ENCODE data around the gene CASK. TPM values are rescaled to one million over a fixed set of nuclear protein-coding genes. Genes with fewer than 3 reads are reported as not detected.

The CASK gene
- total RNA-seq, 2 experiments from 2014 or later = 43.9 to 45.4 TPM

- Mint-ChIP-seq H3K9me3 (ENCODE audit: insufficient read depth) (peaks cover 25% of the 10 kb centered on the region), H3K27ac (no peak overlapping the region), H3K4me3 (no peak overlapping the region), H3K4me1 (ENCODE audit: low read depth) (peaks cover 27% of the 10 kb centered on the region), H3K36me3 (ENCODE audit: low read depth) (peaks cover 68% of the 10 kb centered on the region), H3K27me3 (ENCODE audit: low read depth) (no peaks in the 10 kb centered on the region)
- ChIA-PET CTCF (no interaction called here), POLR2A (no interaction called here)
- ATAC-seq (no peak), DNase-seq (no peak)
These were observed 19.8 kb downstream of the CASK start for GRCh38 chrX:41903544-41903943.

GRCh38 chrX:41900321-41900720 lies 23.0 kb downstream of the CASK start:
- Mint-ChIP-seq H3K4me3 (no peak overlapping the region), H3K27ac (no peak overlapping the region), H3K36me3 (ENCODE audit: low read depth) (peaks cover 60% of the 10 kb centered on the region), H3K4me1 (ENCODE audit: low read depth) (peaks cover 10% of the 10 kb centered on the region), H3K9me3 (ENCODE audit: insufficient read depth) (peaks cover 36% of the 10 kb centered on the region), H3K27me3 (ENCODE audit: low read depth) (no peaks in the 10 kb centered on the region)
- DNase-seq = no peak
- POLR2A ChIA-PET = no interaction called here
- no peak for ATAC-seq
- CTCF ChIA-PET = no interaction called here

GRCh38 chrX:41895826-41896225 lies 27.5 kb downstream of the CASK start:
- peaks cover 35% of the 10 kb centered on the region for H3K9me3 Mint-ChIP-seq (ENCODE audit: insufficient read depth)
- CTCF ChIA-PET = no interaction called here
- peaks cover 44% of the 10 kb centered on the region for H3K36me3 Mint-ChIP-seq (ENCODE audit: low read depth)
- no peaks in the 10 kb centered on the region for H3K27me3 Mint-ChIP-seq (ENCODE audit: low read depth)
- H3K4me3 Mint-ChIP-seq = no peak overlapping the region
- POLR2A ChIA-PET = no interaction called here
- H3K4me1 Mint-ChIP-seq (ENCODE audit: low read depth) = no peaks in the 10 kb centered on the region
- DNase-seq (no peak), ATAC-seq (no peak)
- H3K27ac Mint-ChIP-seq = no peak overlapping the region

GRCh38 chrX:41890026-41890423 lies 33.3 kb downstream of the CASK start:
- Mint-ChIP-seq H3K4me3 (no peak overlapping the region), H3K27ac (no peak overlapping the region), H3K4me1 (ENCODE audit: low read depth) (peaks cover 21% of the 10 kb centered on the region), H3K9me3 (ENCODE audit: insufficient read depth) (peaks cover 3% of the 10 kb centered on the region), H3K27me3 (ENCODE audit: low read depth) (no peaks in the 10 kb centered on the region), H3K36me3 (ENCODE audit: low read depth) (peaks cover 45% of the 10 kb centered on the region)
- CTCF ChIA-PET = no interaction called here
- no peak for DNase-seq
- no peak for ATAC-seq
- POLR2A ChIA-PET = no interaction called here

- H3K36me3 Mint-ChIP-seq (ENCODE audit: low read depth) = peaks cover 43% of the 10 kb centered on the region
- ATAC-seq (no peak), DNase-seq (no peak)
- ChIA-PET POLR2A (no interaction called here), CTCF (no interaction called here)
- H3K4me3 Mint-ChIP-seq = no peak overlapping the region
- H3K27ac Mint-ChIP-seq = no peak overlapping the region
- peaks cover 25% of the 10 kb centered on the region for H3K4me1 Mint-ChIP-seq (ENCODE audit: low read depth)
- no peaks in the 10 kb centered on the region for H3K27me3 Mint-ChIP-seq (ENCODE audit: low read depth)
- no peaks in the 10 kb centered on the region for H3K9me3 Mint-ChIP-seq (ENCODE audit: insufficient read depth)
These were observed 33.9 kb downstream of the CASK start for GRCh38 chrX:41889317-41890025.

GRCh38 chrX:41887691-41888090 lies 35.7 kb downstream of the CASK start:
- ATAC-seq = no peak
- CTCF ChIA-PET = no interaction called here
- Mint-ChIP-seq H3K4me1 (ENCODE audit: low read depth) (peaks cover 40% of the 10 kb centered on the region), H3K27me3 (ENCODE audit: low read depth) (no peaks in the 10 kb centered on the region), H3K4me3 (no peak overlapping the region), H3K9me3 (ENCODE audit: insufficient read depth) (no peaks in the 10 kb centered on the region), H3K36me3 (ENCODE audit: low read depth) (peaks cover 35% of the 10 kb centered on the region), H3K27ac (no peak overlapping the region)
- POLR2A ChIA-PET = no interaction called here
- no peak for DNase-seq

- Mint-ChIP-seq H3K9me3 (ENCODE audit: insufficient read depth) (no peaks in the 10 kb centered on the region), H3K4me1 (ENCODE audit: low read depth) (peaks cover 40% of the 10 kb centered on the region), H3K4me3 (no peak overlapping the region), H3K36me3 (ENCODE audit: low read depth) (peaks cover 36% of the 10 kb centered on the region), H3K27ac (no peak overlapping the region), H3K27me3 (ENCODE audit: low read depth) (no peaks in the 10 kb centered on the region)
- CTCF ChIA-PET = interaction anchor here (1.0 kb wide), 1 partner anchor 104 kb away, joined by 3 read pairs; no protein-coding TSS in a partner anchor
- ATAC-seq = no peak
- POLR2A ChIA-PET = no interaction called here
- no peak for DNase-seq
These were observed 37.6 kb downstream of the CASK start for GRCh38 chrX:41885724-41886123.

- Mint-ChIP-seq H3K4me3 (no peak overlapping the region), H3K4me1 (ENCODE audit: low read depth) (peaks cover 29% of the 10 kb centered on the region), H3K27me3 (ENCODE audit: low read depth) (no peaks in the 10 kb centered on the region), H3K27ac (no peak overlapping the region), H3K36me3 (ENCODE audit: low read depth) (peaks cover 8% of the 10 kb centered on the region), H3K9me3 (ENCODE audit: insufficient read depth) (no peaks in the 10 kb centered on the region)
- ChIA-PET POLR2A (no interaction called here), CTCF (interaction anchor here (1.3 kb wide), 1 partner anchor 25 kb away, joined by 3 read pairs; no protein-coding TSS in a partner anchor)
- DNase-seq (no peak), ATAC-seq (no peak)
These were observed 42.2 kb downstream of the CASK start for GRCh38 chrX:41881166-41881565.

- Mint-ChIP-seq H3K27ac (no peak overlapping the region), H3K9me3 (ENCODE audit: insufficient read depth) (no peaks in the 10 kb centered on the region), H3K4me1 (ENCODE audit: low read depth) (peaks cover 7% of the 10 kb centered on the region), H3K4me3 (no peak overlapping the region), H3K36me3 (ENCODE audit: low read depth) (peaks cover 7% of the 10 kb centered on the region), H3K27me3 (ENCODE audit: low read depth) (no peaks in the 10 kb centered on the region)
- no peak for ATAC-seq
- no peak for DNase-seq
- ChIA-PET CTCF (no interaction called here), POLR2A (no interaction called here)
These were observed 46.2 kb downstream of the CASK start for GRCh38 chrX:41877167-41877566.

- DNase-seq (no peak), ATAC-seq (no peak)
- peaks cover 15% of the 10 kb centered on the region for H3K4me1 Mint-ChIP-seq (ENCODE audit: low read depth)
- no peaks in the 10 kb centered on the region for H3K27me3 Mint-ChIP-seq (ENCODE audit: low read depth)
- ChIA-PET POLR2A (no interaction called here), CTCF (interaction anchor here (1.0 kb wide), 1 partner anchor 11 kb away, joined by 3 read pairs; no protein-coding TSS in a partner anchor)
- no peak overlapping the region for H3K27ac Mint-ChIP-seq
- H3K4me3 Mint-ChIP-seq = no peak overlapping the region
- H3K36me3 Mint-ChIP-seq (ENCODE audit: low read depth) = peaks cover 7% of the 10 kb centered on the region
- H3K9me3 Mint-ChIP-seq (ENCODE audit: insufficient read depth) = no peaks in the 10 kb centered on the region
These were observed 48.2 kb downstream of the CASK start for GRCh38 chrX:41875142-41875541.

- Mint-ChIP-seq H3K4me1 (ENCODE audit: low read depth) (peaks cover 19% of the 10 kb centered on the region), H3K27me3 (ENCODE audit: low read depth) (no peaks in the 10 kb centered on the region), H3K27ac (no peak overlapping the region), H3K9me3 (ENCODE audit: insufficient read depth) (no peaks in the 10 kb centered on the region), H3K36me3 (ENCODE audit: low read depth) (peaks cover 15% of the 10 kb centered on the region), H3K4me3 (no peak overlapping the region)
- POLR2A ChIA-PET = no interaction called here
- CTCF ChIA-PET = no interaction called here
- DNase-seq (no peak), ATAC-seq (no peak)
These were observed 52.6 kb downstream of the CASK start for GRCh38 chrX:41870719-41871151.

- no peak overlapping the region for H3K27ac Mint-ChIP-seq
- H3K4me3 Mint-ChIP-seq = no peak overlapping the region
- H3K4me1 Mint-ChIP-seq (ENCODE audit: low read depth) = peaks cover 27% of the 10 kb centered on the region
- peaks cover 15% of the 10 kb centered on the region for H3K36me3 Mint-ChIP-seq (ENCODE audit: low read depth)
- DNase-seq = no peak
- no peaks in the 10 kb centered on the region for H3K27me3 Mint-ChIP-seq (ENCODE audit: low read depth)
- POLR2A ChIA-PET = no interaction called here
- CTCF ChIA-PET = no interaction called here
- no peaks in the 10 kb centered on the region for H3K9me3 Mint-ChIP-seq (ENCODE audit: insufficient read depth)
- ATAC-seq = no peak
These were observed 54.9 kb downstream of the CASK start for GRCh38 chrX:41868392-41868977.
